GM13976 (cell line): ENCODE measurements around the gene ENTHD1.

Source experiments
- DNase-seq: peaks from one replicate; pipeline ENCODE4 v3.0.0; 2012; ENCODE audit warnings: low spot score
- CTCF ChIP-seq: IDR thresholded peaks from 2 replicates; pipeline ENCODE4 v1.5.1; 2012; ENCODE audit warnings: borderline replicate concordance, mild to moderate bottlenecking; ENCODE audit not compliant: insufficient read depth; ENCODE audit errors: extremely low read depth, missing control alignments, control extremely low read depth
- in situ Hi-C: fragments of 300-500 bp; cut with MboI; formaldehyde crosslinking; loops from one replicate; pipeline ENCODE4 v1.12.0; 2022; ENCODE audit warnings: low sequenced_read_pairs, mixed read lengths, inconsistent platforms; ENCODE audit not compliant: unreplicated experiment

The ENTHD1 gene

GRCh38 chr22:39821008-39821407 is 72.6 kb downstream of the ENTHD1 start:
- in situ Hi-C loops: no loop called here
- TF ChIP-seq CTCF: no peak
- no peak for DNase-seq

GRCh38 chr22:39820256-39820655 is 73.3 kb downstream of the ENTHD1 start:
- TF ChIP-seq CTCF: no peak
- in situ Hi-C loops: no loop called here
- no peak for DNase-seq

- TF ChIP-seq CTCF: no peak
- in situ Hi-C loops: no loop called here
- DNase-seq: no peak
Observed at GRCh38 chr22:39819429-39819828, 74.1 kb downstream of the ENTHD1 start.

- in situ Hi-C loops: no loop called here
- no peak for TF ChIP-seq CTCF
- no peak for DNase-seq
Observed at GRCh38 chr22:39818094-39818493, 75.5 kb downstream of the ENTHD1 start.

- no peak for DNase-seq
- in situ Hi-C loops: no loop called here
- no peak for TF ChIP-seq CTCF
Observed at GRCh38 chr22:39815932-39816331, 77.6 kb downstream of the ENTHD1 start.

GRCh38 chr22:39814899-39815298 is 78.7 kb downstream of the ENTHD1 start:
- no peak for TF ChIP-seq CTCF
- in situ Hi-C loops: no loop called here
- no peak for DNase-seq
